K562 (cell line): ENCODE data around the gene RAI1. TPM values are rescaled to one million over a fixed set of nuclear protein-coding genes. Genes with fewer than 3 reads are reported as not detected.

Experiments used
- AFF1 ChIP-seq, 2 experiments: fragments of 450-650 bp; IDR thresholded peaks; 2 replicates each; pipeline ENCODE4 v1.6.1; 2018; ENCODE audit warnings: mild to moderate bottlenecking in 2 of 2, low read depth in 1 of 2; ENCODE audit not compliant: partially characterized antibody in 2 of 2
- CGGBP1 ChIP-seq: fragments of 250-450 bp; sonication (Bioruptor Pico); IDR thresholded peaks from 2 replicates; pipeline ENCODE4 v1.9.0; 2021; ENCODE audit warnings: mild to moderate bottlenecking
- E2F6 ChIP-seq, 2 experiments: IDR thresholded peaks; 2 replicates each; pipeline ENCODE4 v1.6.1; 2011; ENCODE audit warnings: borderline replicate concordance in 1 of 2, control low read depth in 1 of 2, low read depth in 1 of 2, low read length in 1 of 2, mild to moderate bottlenecking in 1 of 2, mixed read lengths in 1 of 2, moderate library complexity in 1 of 2; ENCODE audit not compliant: insufficient read depth in 1 of 2, insufficient read length in 1 of 2, poor library complexity in 1 of 2, severe bottlenecking in 1 of 2; ENCODE audit errors: extremely low read depth in 1 of 2
- HMG20A ChIP-seq: fragments of 450-650 bp; formaldehyde crosslinking; conservative IDR thresholded peaks from 2 replicates; pipeline ENCODE4 v1.4.0; 2020; ENCODE audit warnings: mild to moderate bottlenecking, mixed read lengths
- HNRNPH1 ChIP-seq: fragments of 200-400 bp; formaldehyde crosslinking; optimal IDR thresholded peaks from 2 replicates; pipeline ENCODE3; 2017; ENCODE audit warnings: low read depth, mild to moderate bottlenecking, low read length, moderate library complexity
- HOMEZ ChIP-seq: fragments of 250-450 bp; sonication (Bioruptor Pico); IDR thresholded peaks from 2 replicates; pipeline ENCODE4 v1.4.0; 2020; ENCODE audit warnings: mild to moderate bottlenecking, moderate library complexity
- MXI1 ChIP-seq: IDR thresholded peaks from 2 replicates; pipeline ENCODE4 v1.6.1; 2011; ENCODE audit warnings: low read depth, mild to moderate bottlenecking, improper control_type of control experiment, low read length
- MYC ChIP-seq, 2 experiments: fragments of 250-450 bp in 1 of 2; sonication (Bioruptor Pico) in 1 of 2; IDR thresholded peaks; 2 replicates each; pipeline versions ENCODE4 v1.5.1 to v1.6.1; 2012 to 2021; ENCODE audit warnings: low read depth in 2 of 2, borderline replicate concordance in 1 of 2, improper control_type of control experiment in 1 of 2, low read length in 1 of 2, mild to moderate bottlenecking in 1 of 2, moderate library complexity in 1 of 2
- POU5F1 ChIP-seq: fragments of 150-350 bp; IDR thresholded peaks from 2 replicates; pipeline ENCODE4 v1.6.1; 2014; ENCODE audit warnings: borderline replicate concordance, low read length, low read depth, mild to moderate bottlenecking; ENCODE audit not compliant: partially characterized antibody
- RB1 ChIP-seq: fragments of 450-650 bp; IDR thresholded peaks from 2 replicates; pipeline ENCODE4 v1.6.1; 2017; ENCODE audit warnings: low read depth, mild to moderate bottlenecking
- RBBP5 ChIP-seq: fragments of 200-600 bp; sonication (generic); IDR thresholded peaks from 2 replicates; pipeline ENCODE4 v1.6.1; 2012; ENCODE audit warnings: borderline replicate concordance, mild to moderate bottlenecking, low read length, control low read depth, inconsistent platforms; ENCODE audit not compliant: insufficient read depth, poor library complexity, severe bottlenecking
- ZKSCAN1 ChIP-seq: fragments of 150-350 bp; IDR thresholded peaks from 2 replicates; pipeline ENCODE4 v1.6.1; 2016; ENCODE audit warnings: low read depth, low read length
- ZNF133 ChIP-seq: fragments of 250-450 bp; sonication (Bioruptor Pico); IDR thresholded peaks from 2 replicates; pipeline ENCODE4 v1.4.0; 2020; ENCODE audit warnings: mild to moderate bottlenecking
- ZNF134 ChIP-seq: fragments of 250-450 bp; sonication (Bioruptor Pico); conservative IDR thresholded peaks from 2 replicates; pipeline ENCODE4 v1.4.0; 2020
- ZNF408 ChIP-seq: fragments of 250-450 bp; sonication (Bioruptor Pico); IDR thresholded peaks from 2 replicates; pipeline ENCODE4 v1.4.0; 2020; ENCODE audit warnings: low read depth, mild to moderate bottlenecking, moderate library complexity
- ZNF507 ChIP-seq: conservative IDR thresholded peaks from 2 replicates; pipeline ENCODE4 v1.6.1; 2017; ENCODE audit warnings: missing genetic modification characterization, missing compliant biosample characterization
- polyA plus RNA-seq, 8 experiments: library from polyadenylated mRNA; depleted of rRNA in 4 of 8; stranded (reverse) in 5 of 8; unstranded in 3 of 8; fragments of >200 nt; fragmentation: Nextera tagmentation in 2 of 8; fragmentation: Illumina TruSeq in 1 of 8; extraction: Ambion mirVana in 2 of 8; extraction: Trizol in 1 of 8; gene quantifications; 2 replicates each; pipeline versions ENCODE4 v1.2.1 to v1.2.3, GENCODE V29; 2011 to 2014; ENCODE audit warnings: inconsistent platforms in 1 of 8, missing spikeins in 1 of 8
- total RNA-seq, 7 experiments: library from RNA; depleted of rRNA in 6 of 7; stranded (reverse); fragments of >200 nt in 6 of 7; fragmentation: Illumina TruSeq in 2 of 7; extraction: Trizol in 2 of 7; gene quantifications; 2 replicates each; pipeline versions ENCODE4 v1.2.1 to v1.2.3, GENCODE V29; 2011 to 2021; ENCODE audit warnings: low replicate concordance in 1 of 7
- TF ChIP-seq, protein P1 (sequence below): fragments of 450-650 bp; IDR thresholded peaks from 2 replicates; pipeline ENCODE4 v1.6.1; 2016; ENCODE audit warnings: antibody characterized with exemption

RAI1 gene
- total and polyA plus RNA-seq, 9 of the 15 experiments (the other 6 are each of a cell fraction or from before 2014, with no cell fraction given) = 0.68 to 19.9 (median 5.5) TPM

DNA sequence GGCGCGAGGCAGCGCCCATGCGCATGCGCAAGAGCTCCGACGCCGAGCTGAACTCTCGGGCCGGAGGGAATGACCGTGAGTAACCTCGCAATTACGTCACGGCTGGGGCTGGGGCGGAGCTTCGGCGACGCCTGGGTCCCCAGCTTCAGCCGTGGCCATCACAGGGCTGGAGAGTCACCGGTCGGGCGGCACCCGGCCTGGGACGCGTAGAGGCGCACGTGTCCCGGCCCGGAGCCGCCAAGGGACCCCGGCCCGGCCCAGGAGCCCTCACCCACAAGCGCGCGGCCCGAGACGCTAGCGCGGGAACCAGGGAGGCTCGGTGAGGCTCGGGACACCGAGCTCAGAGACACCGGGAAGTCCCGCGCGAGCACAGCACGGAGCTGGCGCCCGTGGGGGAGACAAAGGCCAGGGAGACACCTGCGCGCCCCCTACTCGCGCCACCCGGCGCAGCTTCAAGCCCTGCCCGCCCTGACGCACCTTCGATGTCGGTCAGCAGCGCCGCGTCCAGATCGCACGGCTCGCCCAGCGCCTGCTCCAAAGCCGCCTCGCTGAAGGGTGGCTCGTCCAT, 155.1 kb downstream of the RAI1 start (continued):
- TF ChIP-seq E2F6 (IDR thresholded peaks at IDR 0.05; ENCODE audit: borderline replicate concordance in 1 of 2, extremely low read depth in 1 of 2, insufficient read depth in 1 of 2, insufficient read length in 1 of 2, low read depth in 1 of 2, low read length in 1 of 2, poor library complexity in 1 of 2, severe bottlenecking in 1 of 2) (peak in 1 of 2 experiments; percentile 96), MYC (IDR thresholded peaks at IDR 0.05; ENCODE audit: low read depth, low read length) (peak; percentile 93), MYC (CRISPR knock-in tag; IDR thresholded peaks at IDR 0.05; ENCODE audit: borderline replicate concordance, low read depth) (no peak), CGGBP1 (CRISPR knock-in tag) (no peak), POU5F1 (no peak), ZNF134 (CRISPR knock-in tag) (no peak), RBBP5 (no peak), AFF1 (IDR thresholded peaks at IDR 0.05; ENCODE audit: low read depth in 1 of 2, partially characterized antibody in 2 of 2) (no peak), ZKSCAN1 (no peak), HMG20A (CRISPR knock-in tag) (no peak), HOMEZ (no peak), ZNF133 (CRISPR knock-in tag) (no peak), ZNF408 (CRISPR knock-in tag) (no peak), MXI1 (no peak), HNRNPH1 (no peak), RB1 (no peak; the same call in 1 of the 2 replicates), ZNF507 (no peak)
- TF ChIP-seq, protein P1, sequence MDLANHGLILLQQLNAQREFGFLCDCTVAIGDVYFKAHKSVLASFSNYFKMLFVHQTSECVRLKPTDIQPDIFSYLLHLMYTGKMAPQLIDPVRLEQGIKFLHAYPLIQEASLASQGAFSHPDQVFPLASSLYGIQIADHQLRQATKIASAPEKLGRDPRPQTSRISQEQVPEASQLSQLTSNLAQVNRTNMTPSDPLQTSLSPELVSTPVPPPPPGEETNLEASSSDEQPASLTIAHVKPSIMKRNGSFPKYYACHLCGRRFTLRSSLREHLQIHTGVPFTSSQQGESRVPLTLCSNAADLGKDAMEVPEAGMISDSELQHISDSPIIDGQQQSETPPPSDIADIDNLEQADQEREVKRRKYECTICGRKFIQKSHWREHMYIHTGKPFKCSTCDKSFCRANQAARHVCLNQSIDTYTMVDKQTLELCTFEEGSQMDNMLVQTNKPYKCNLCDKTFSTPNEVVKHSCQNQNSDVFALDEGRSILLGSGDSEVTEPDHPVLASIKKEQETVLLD = peak; percentile 98
